HG02759 (cell line): ENCODE data around the gene BMP7.
"Not testable (repeated sequence)": the region's sequence is repeated elsewhere in the genome, so short reads cannot be mapped to it uniquely, and the experiment has no call there.

ENCODE experiments used
- ATAC-seq: cut with Tn5 transposase; IDR thresholded peaks from one replicate; pipeline ENCODE4 v1.9.1; 2021; ENCODE audit warnings: mild to moderate bottlenecking, moderate library complexity; ENCODE audit not compliant: unreplicated experiment

The BMP7 gene

GRCh38 chr20:57251344-57251743 is 15.1 kb downstream of the BMP7 start:
- ATAC-seq, result no peak

- no peak for ATAC-seq
Measured at GRCh38 chr20:57250607-57251343, 15.7 kb downstream of the BMP7 start.

- no peak for ATAC-seq
Measured at GRCh38 chr20:57249772-57250171, 16.7 kb downstream of the BMP7 start.

- ATAC-seq, result no peak
Measured at GRCh38 chr20:57249073-57249472, 17.4 kb downstream of the BMP7 start.

GRCh38 chr20:57248132-57248797 is 18.2 kb downstream of the BMP7 start:
- no peak for ATAC-seq

GRCh38 chr20:57247292-57247965 is 19.0 kb downstream of the BMP7 start:
- no peak for ATAC-seq

- no peak for ATAC-seq
Measured at GRCh38 chr20:57245997-57246396, 20.4 kb downstream of the BMP7 start.

GRCh38 chr20:57244627-57245214 is 21.7 kb downstream of the BMP7 start:
- no peak for ATAC-seq

GRCh38 chr20:57244221-57244585 is 22.2 kb downstream of the BMP7 start:
- no peak for ATAC-seq

- no peak for ATAC-seq
Measured at GRCh38 chr20:57243480-57244220, 22.8 kb downstream of the BMP7 start.

- ATAC-seq, result no peak
Measured at GRCh38 chr20:57242414-57242813, 24.0 kb downstream of the BMP7 start.

- no peak for ATAC-seq
Measured at GRCh38 chr20:57241363-57241991, 25.0 kb downstream of the BMP7 start.

GRCh38 chr20:57240581-57241362 is 25.7 kb downstream of the BMP7 start:
- no peak for ATAC-seq

- not testable (repeated sequence) for ATAC-seq
Measured at GRCh38 chr20:57239725-57240124, 26.7 kb downstream of the BMP7 start.

GRCh38 chr20:57239324-57239723 is 27.1 kb downstream of the BMP7 start:
- not testable (repeated sequence) for ATAC-seq

GRCh38 chr20:57238089-57238488 is 28.4 kb downstream of the BMP7 start:
- no peak for ATAC-seq

GRCh38 chr20:57237585-57237953 is 28.9 kb downstream of the BMP7 start:
- ATAC-seq, result no peak

- no peak for ATAC-seq
Measured at GRCh38 chr20:57236813-57237584, 29.4 kb downstream of the BMP7 start.
